ENCODE results near the gene PPIE. TPM values are rescaled to one million over a fixed set of nuclear protein-coding genes. Genes with fewer than 3 reads are reported as not detected.

PPIE gene
- polyA plus RNA-seq, 4 donors: 39.7 to 72.5 (median 55.6) TPM

DNA sequence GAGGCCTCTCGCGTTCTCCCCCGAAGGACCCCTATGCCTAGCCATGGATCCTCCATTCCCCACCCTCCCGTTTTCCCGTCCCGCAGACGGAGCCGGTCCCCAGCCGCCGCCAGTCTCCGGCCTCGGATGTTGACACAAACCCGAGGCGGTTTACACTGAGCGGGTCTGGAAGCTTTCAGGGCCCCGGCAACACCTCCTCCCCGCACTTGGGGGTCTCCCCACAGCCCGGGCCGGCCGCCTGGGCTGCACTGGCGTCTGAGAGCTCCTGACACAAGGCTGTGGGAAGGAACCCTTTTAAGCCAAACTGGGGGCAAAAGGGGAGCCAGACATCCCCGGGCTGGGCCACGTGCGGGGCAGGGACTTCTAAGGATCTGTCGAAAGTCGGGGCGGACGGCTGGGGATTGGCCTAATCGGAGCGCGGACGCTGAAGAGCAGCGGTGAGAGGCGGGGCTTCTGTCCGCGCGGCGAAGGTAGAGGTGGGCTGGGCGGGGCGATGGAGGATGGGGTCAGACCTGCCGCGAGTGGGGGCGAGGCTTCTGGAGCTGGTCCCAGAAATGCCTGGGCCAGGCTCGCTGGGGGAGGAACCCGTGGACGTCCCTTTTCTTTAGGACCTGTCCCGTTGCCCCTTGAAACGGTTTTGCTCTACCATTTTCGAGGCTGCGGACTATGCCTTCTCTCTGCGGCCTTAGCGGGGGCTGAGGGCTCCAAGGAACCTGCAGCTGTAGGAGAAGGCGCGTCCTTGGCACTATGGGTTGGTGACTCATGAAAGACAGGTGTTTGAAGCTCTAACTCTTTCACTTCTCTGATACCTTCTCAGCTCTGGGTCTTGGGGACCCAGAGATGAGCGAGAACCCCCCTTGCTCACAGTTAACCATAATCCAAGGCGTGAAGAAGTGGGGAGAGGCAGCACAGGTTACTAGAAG is 46.3 kb upstream of the PPIE start:
- peak overlapping the region in 2 of 3 donors; percentile 23 to 30 for H3K4me3 ChIP-seq (ENCODE audit: low read depth in 1 of 3, low read length in 3 of 3)
- no peaks in the 10 kb centered on the region for H3K9me3 ChIP-seq (ENCODE audit: control insufficient read depth in 2 of 2, insufficient read depth in 1 of 2, low read depth in 1 of 2, low read length in 1 of 2)

DNA sequence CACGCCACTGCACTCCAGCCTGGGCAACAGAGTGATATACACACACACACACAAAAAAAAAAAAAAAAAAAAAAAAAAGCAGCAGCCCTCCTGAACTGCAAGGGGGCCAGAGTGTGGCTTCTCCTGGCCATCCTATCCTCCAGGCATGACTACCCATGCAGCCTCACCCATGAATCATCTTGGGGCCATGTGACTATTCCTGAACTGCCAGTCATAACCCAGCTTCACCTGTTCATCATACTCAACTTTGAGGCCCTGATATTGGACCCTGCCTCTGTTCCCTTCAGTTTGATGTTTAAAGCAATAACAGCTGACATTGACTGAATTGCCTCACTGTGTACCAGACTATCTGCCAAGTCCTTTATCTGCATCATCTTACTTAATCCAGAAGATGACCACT is 44.7 kb upstream of the PPIE start:
- Histone ChIP-seq H3K27ac (ENCODE audit: low read depth in 1 of 3, low read length in 2 of 3) (no peak overlapping the region), H3K9me3 (ENCODE audit: control insufficient read depth in 2 of 2, insufficient read depth in 1 of 2, low read depth in 1 of 2, low read length in 1 of 2) (peaks cover 0 to under 1% of the 10 kb centered on the region in 2 donors), H3K4me3 (ENCODE audit: low read depth in 1 of 3, low read length in 3 of 3) (no peak overlapping the region), H3K4me1 (ENCODE audit: control insufficient read depth in 3 of 3, insufficient read depth in 2 of 3, low read depth in 1 of 3, low read length in 2 of 3) (peaks cover 3 to 16% (median 7%) of the 10 kb centered on the region in 3 donors), H3K27me3 (ENCODE audit: control insufficient read depth in 3 of 3, insufficient read depth in 3 of 3, low read length in 3 of 3) (peaks cover 6 to 78% (median 7%) of the 10 kb centered on the region in 3 donors), H3K36me3 (ENCODE audit: control insufficient read depth in 3 of 3, insufficient read depth in 2 of 3, low read depth in 1 of 3, low read length in 3 of 3) (no peaks in the 10 kb centered on the region)
- DNase-seq: no peak
- 94 to 100% (median 95%) methylated on average over 1 of the region's 1 CpG for WGBS, 3 donors
- no peak for FAIRE-seq

More for the DNA sequence above, 46.3 kb upstream of the PPIE start:
- Histone ChIP-seq H3K36me3 (ENCODE audit: control insufficient read depth in 3 of 3, insufficient read depth in 2 of 3, low read depth in 1 of 3, low read length in 3 of 3) (no peaks in the 10 kb centered on the region), H3K27me3 (ENCODE audit: control insufficient read depth in 3 of 3, insufficient read depth in 3 of 3, low read length in 3 of 3) (peaks cover 7 to 83% (median 12%) of the 10 kb centered on the region in 3 donors), H3K27ac (ENCODE audit: low read depth in 1 of 3, low read length in 2 of 3) (no peak overlapping the region), H3K4me1 (ENCODE audit: control insufficient read depth in 3 of 3, insufficient read depth in 2 of 3, low read depth in 1 of 3, low read length in 2 of 3) (peaks cover 3 to 16% (median 7%) of the 10 kb centered on the region in 3 donors)
- FAIRE-seq: no peak
- WGBS, 3 donors: 5 to 9% (median 8%) methylated on average over 55 to 56 of the region's 56 CpGs
- peak in 1 of 2 donors; percentile 32 for DNase-seq

DNA sequence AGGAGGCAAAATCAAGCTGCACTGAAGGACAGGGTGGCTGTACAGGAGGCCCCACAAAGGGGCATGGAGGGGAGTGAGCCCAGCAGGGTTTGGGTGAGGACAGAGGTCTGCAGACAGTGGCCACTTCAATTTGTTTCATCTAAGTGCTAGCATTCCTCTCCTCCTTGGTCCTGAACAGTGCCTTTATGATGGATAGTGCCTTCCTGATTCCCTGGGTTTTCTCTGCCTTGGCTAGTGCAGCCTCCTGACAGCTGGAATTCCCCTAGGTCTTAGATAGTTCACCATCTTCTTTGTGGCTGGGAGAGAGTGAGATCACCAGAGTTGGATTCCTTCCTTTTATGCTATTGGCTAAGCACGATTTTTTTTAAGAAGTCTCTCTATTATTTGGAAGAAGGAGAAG is 43.7 kb upstream of the PPIE start:
- H3K27ac ChIP-seq (ENCODE audit: low read depth in 1 of 3, low read length in 2 of 3): no peak overlapping the region
- no peak for FAIRE-seq
- DNase-seq: no peak

DNA sequence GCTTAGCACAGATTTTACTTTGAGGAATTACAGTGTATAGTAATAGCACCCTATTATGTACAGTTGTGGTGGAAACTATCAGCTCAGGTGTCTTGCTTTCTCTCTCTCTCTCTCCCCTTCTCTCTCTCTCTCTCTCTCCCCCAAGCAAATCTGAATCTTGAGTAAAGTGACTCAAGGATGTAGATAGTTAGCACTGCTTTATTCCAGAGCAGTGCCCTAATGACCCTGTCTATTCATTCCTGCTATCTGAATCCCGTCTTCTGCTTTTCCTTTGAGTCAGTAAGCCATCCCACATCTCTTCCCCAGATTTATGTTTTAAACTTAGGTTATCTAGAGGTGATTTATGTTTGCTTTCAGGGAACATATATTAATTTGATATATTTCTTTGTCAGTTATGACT is 42.2 kb upstream of the PPIE start:
- Histone ChIP-seq H3K27me3 (ENCODE audit: control insufficient read depth in 3 of 3, insufficient read depth in 3 of 3, low read length in 3 of 3) (peaks cover 6 to 56% (median 7%) of the 10 kb centered on the region in 3 donors), H3K9me3 (ENCODE audit: control insufficient read depth in 2 of 2, insufficient read depth in 1 of 2, low read depth in 1 of 2, low read length in 1 of 2) (peaks cover 0 to 3% of the 10 kb centered on the region in 2 donors), H3K36me3 (ENCODE audit: control insufficient read depth in 3 of 3, insufficient read depth in 2 of 3, low read depth in 1 of 3, low read length in 3 of 3) (no peaks in the 10 kb centered on the region), H3K4me3 (ENCODE audit: low read depth in 1 of 3, low read length in 3 of 3) (no peak overlapping the region), H3K4me1 (ENCODE audit: control insufficient read depth in 3 of 3, insufficient read depth in 2 of 3, low read depth in 1 of 3, low read length in 2 of 3) (peaks cover 2 to 24% (median 4%) of the 10 kb centered on the region in 3 donors), H3K27ac (ENCODE audit: low read depth in 1 of 3, low read length in 2 of 3) (no peak overlapping the region)
- WGBS, 3 donors: 25 to 38% (median 36%) methylated on average over 1 of the region's 1 CpG
- no peak for FAIRE-seq
- DNase-seq: no peak

More for the DNA sequence above, 43.7 kb upstream of the PPIE start:
- H3K27me3 ChIP-seq (ENCODE audit: control insufficient read depth in 3 of 3, insufficient read depth in 3 of 3, low read length in 3 of 3): peaks cover 4 to 68% (median 7%) of the 10 kb centered on the region in 3 donors
- peaks cover 3 to 16% (median 7%) of the 10 kb centered on the region in 3 donors for H3K4me1 ChIP-seq (ENCODE audit: control insufficient read depth in 3 of 3, insufficient read depth in 2 of 3, low read depth in 1 of 3, low read length in 2 of 3)
- no peak overlapping the region for H3K4me3 ChIP-seq (ENCODE audit: low read depth in 1 of 3, low read length in 3 of 3)
- peaks cover 0 to 3% of the 10 kb centered on the region in 2 donors for H3K9me3 ChIP-seq (ENCODE audit: control insufficient read depth in 2 of 2, insufficient read depth in 1 of 2, low read depth in 1 of 2, low read length in 1 of 2)
- H3K36me3 ChIP-seq (ENCODE audit: control insufficient read depth in 3 of 3, insufficient read depth in 2 of 3, low read depth in 1 of 3, low read length in 3 of 3): no peaks in the 10 kb centered on the region
- 10 to 41% (median 13%) methylated on average over 1 of the region's 1 CpG for WGBS, 3 donors

DNA sequence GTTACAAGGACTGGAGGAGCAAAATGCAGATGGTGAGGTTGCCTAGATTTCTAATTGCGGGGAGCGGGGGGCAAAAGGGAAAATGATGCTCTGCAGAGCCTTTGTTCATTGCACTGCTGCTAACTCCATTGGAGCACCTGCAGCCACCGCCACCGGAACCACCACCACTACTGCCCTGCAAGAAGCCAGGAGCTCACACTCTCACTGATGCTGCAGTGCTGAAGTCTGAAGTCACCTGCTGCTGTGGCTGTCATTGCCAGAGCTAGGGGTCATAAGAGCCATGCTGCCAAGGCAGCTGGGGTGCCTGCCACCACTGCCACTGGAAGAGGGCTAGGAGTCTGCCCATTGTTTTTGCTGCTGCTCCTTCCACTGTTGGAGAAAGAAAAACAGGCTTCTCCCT is 40.1 kb upstream of the PPIE start:
- peaks cover 0 to 3% of the 10 kb centered on the region in 2 donors for H3K9me3 ChIP-seq (ENCODE audit: control insufficient read depth in 2 of 2, insufficient read depth in 1 of 2, low read depth in 1 of 2, low read length in 1 of 2)
- WGBS, 3 donors: 89 to 94% (median 90%) methylated on average over 4 of the region's 4 CpGs
- peaks cover 0 to 19% (median 0%) of the 10 kb centered on the region in 3 donors for H3K4me1 ChIP-seq (ENCODE audit: control insufficient read depth in 3 of 3, insufficient read depth in 2 of 3, low read depth in 1 of 3, low read length in 2 of 3)
- H3K27ac ChIP-seq (ENCODE audit: low read depth in 1 of 3, low read length in 2 of 3): no peak overlapping the region
- no peak overlapping the region for H3K4me3 ChIP-seq (ENCODE audit: low read depth in 1 of 3, low read length in 3 of 3)
- DNase-seq (no peak), FAIRE-seq (no peak)
- peaks cover 0 to 35% (median 2%) of the 10 kb centered on the region in 3 donors for H3K27me3 ChIP-seq (ENCODE audit: control insufficient read depth in 3 of 3, insufficient read depth in 3 of 3, low read length in 3 of 3)
- no peaks in the 10 kb centered on the region for H3K36me3 ChIP-seq (ENCODE audit: control insufficient read depth in 3 of 3, insufficient read depth in 2 of 3, low read depth in 1 of 3, low read length in 3 of 3)

DNA sequence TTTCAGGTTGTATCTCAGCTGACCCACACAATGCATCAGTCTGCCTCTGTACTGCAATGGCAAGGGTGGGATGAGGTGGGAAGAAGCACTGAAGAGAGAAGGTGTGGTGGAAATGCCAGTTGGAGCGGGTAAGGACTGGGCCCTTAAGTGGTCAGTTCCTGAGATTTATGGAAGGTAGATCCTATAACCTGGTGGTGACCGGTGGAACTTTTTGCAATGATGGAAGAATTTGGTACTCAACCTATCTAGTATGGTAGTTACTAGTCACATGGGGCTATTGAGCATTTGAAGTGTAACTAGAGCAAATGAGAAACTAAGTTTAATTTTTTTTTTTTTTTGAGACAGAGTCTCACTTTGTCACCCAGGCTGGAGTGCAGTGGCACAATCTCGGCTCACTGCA is 39.3 kb upstream of the PPIE start:
- H3K27ac ChIP-seq (ENCODE audit: low read depth in 1 of 3, low read length in 2 of 3): no peak overlapping the region
- FAIRE-seq: no peak
- peaks cover 0 to 26% (median 2%) of the 10 kb centered on the region in 3 donors for H3K27me3 ChIP-seq (ENCODE audit: control insufficient read depth in 3 of 3, insufficient read depth in 3 of 3, low read length in 3 of 3)
- DNase-seq: no peak
- no peaks in the 10 kb centered on the region for H3K36me3 ChIP-seq (ENCODE audit: control insufficient read depth in 3 of 3, insufficient read depth in 2 of 3, low read depth in 1 of 3, low read length in 3 of 3)
- H3K4me3 ChIP-seq (ENCODE audit: low read depth in 1 of 3, low read length in 3 of 3): no peak overlapping the region
- H3K9me3 ChIP-seq (ENCODE audit: control insufficient read depth in 2 of 2, insufficient read depth in 1 of 2, low read depth in 1 of 2, low read length in 1 of 2): peaks cover 0 to 3% of the 10 kb centered on the region in 2 donors
- WGBS, 3 donors: 82 to 98% (median 93%) methylated on average over 2 of the region's 3 CpGs
- H3K4me1 ChIP-seq (ENCODE audit: control insufficient read depth in 3 of 3, insufficient read depth in 2 of 3, low read depth in 1 of 3, low read length in 2 of 3): peaks cover 0 to 19% (median 0%) of the 10 kb centered on the region in 3 donors

DNA sequence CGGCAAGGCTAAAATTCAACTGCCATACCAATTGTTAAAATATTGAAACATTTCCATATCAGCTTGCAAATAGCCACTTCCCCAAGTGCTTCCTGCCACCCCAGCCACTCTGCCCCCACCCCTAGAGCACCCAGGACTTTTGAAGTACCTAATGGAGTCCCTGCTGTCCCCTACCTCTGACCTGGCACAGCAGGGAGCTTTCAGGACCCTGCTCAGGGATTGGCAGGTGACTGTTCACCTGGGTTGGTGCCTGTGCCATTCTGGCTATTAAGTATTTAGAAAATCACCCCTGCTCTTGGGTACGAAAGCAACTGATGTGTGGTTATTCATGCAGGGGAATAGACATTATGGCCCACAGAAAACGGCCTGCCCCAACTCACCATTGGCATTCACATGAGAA is 38.3 kb upstream of the PPIE start:
- Histone ChIP-seq H3K36me3 (ENCODE audit: control insufficient read depth in 3 of 3, insufficient read depth in 2 of 3, low read depth in 1 of 3, low read length in 3 of 3) (no peaks in the 10 kb centered on the region), H3K4me3 (ENCODE audit: low read depth in 1 of 3, low read length in 3 of 3) (no peak overlapping the region), H3K27ac (ENCODE audit: low read depth in 1 of 3, low read length in 2 of 3) (no peak overlapping the region), H3K4me1 (ENCODE audit: control insufficient read depth in 3 of 3, insufficient read depth in 2 of 3, low read depth in 1 of 3, low read length in 2 of 3) (peaks cover 0 to 19% (median 0%) of the 10 kb centered on the region in 3 donors), H3K27me3 (ENCODE audit: control insufficient read depth in 3 of 3, insufficient read depth in 3 of 3, low read length in 3 of 3) (peaks cover 0 to 17% (median 2%) of the 10 kb centered on the region in 3 donors), H3K9me3 (ENCODE audit: control insufficient read depth in 2 of 2, insufficient read depth in 1 of 2, low read depth in 1 of 2, low read length in 1 of 2) (peaks cover 0 to 3% of the 10 kb centered on the region in 2 donors)
- no peak for DNase-seq
- FAIRE-seq: no peak
- WGBS, 3 donors: 52 to 92% (median 77%) methylated on average over 3 of the region's 3 CpGs

DNA sequence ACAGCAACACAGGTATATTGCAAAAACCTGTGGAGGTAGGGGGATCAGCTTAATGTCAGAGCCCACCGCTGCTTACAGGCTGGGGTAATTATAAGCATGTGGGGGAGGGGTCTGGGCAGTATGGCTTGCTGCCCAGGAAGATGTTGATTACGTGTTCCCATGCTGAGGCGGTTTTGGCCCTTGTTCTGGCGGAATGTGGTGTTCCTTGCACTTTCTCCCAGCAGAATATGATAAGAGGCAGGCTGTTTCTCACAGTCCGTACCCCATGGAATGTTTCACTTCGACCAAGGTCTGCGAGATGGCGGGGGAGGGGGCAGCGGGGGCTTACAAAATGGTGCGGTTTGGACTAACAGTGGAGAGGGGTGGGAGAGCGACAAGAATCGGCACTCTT is 37.6 kb upstream of the PPIE start:
- Histone ChIP-seq H3K9me3 (ENCODE audit: control insufficient read depth in 2 of 2, insufficient read depth in 1 of 2, low read depth in 1 of 2, low read length in 1 of 2) (peaks cover 0 to 3% of the 10 kb centered on the region in 2 donors), H3K36me3 (ENCODE audit: control insufficient read depth in 3 of 3, insufficient read depth in 2 of 3, low read depth in 1 of 3, low read length in 3 of 3) (no peaks in the 10 kb centered on the region), H3K27ac (ENCODE audit: low read depth in 1 of 3, low read length in 2 of 3) (peak overlapping the region in 1 of 3 donors; percentile 31), H3K27me3 (ENCODE audit: control insufficient read depth in 3 of 3, insufficient read depth in 3 of 3, low read length in 3 of 3) (peaks cover 0 to 15% (median 2%) of the 10 kb centered on the region in 3 donors), H3K4me3 (ENCODE audit: low read depth in 1 of 3, low read length in 3 of 3) (peak overlapping the region in 1 of 3 donors; percentile 27), H3K4me1 (ENCODE audit: control insufficient read depth in 3 of 3, insufficient read depth in 2 of 3, low read depth in 1 of 3, low read length in 2 of 3) (peaks cover 0 to 19% (median 0%) of the 10 kb centered on the region in 3 donors)
- FAIRE-seq (no peak), DNase-seq (peak; percentile 61 to 62)
- 9 to 20% (median 14%) methylated on average over 11 to 12 of the region's 12 CpGs for WGBS, 3 donors

All from small intestine (tissue), 7 donors.